GM06990 (cell line): ENCODE data around the gene DNMT3A.

Source experiments
- DNase-seq: peaks from one replicate; pipeline ENCODE4 v3.0.0-alpha.2; 2011; ENCODE audit not compliant: insufficient read length; ENCODE audit errors: extremely low read depth
- H3K27me3 ChIP-seq: replicated peaks from 2 replicates; pipeline ENCODE4 v1.6.0; 2011; ENCODE audit warnings: low read length; ENCODE audit not compliant: control insufficient read depth, insufficient read depth
- H3K36me3 ChIP-seq: 2 replicates; pipeline ENCODE4 v1.5.1; 2011; ENCODE audit warnings: low read length; ENCODE audit not compliant: control insufficient read depth, insufficient read depth
- H3K4me3 ChIP-seq: replicated peaks from 2 replicates; pipeline ENCODE4 v1.5.1; 2011; ENCODE audit warnings: low read depth, mild to moderate bottlenecking, control low read depth, low read length
- TF ChIP-seq, protein P1 (sequence below): IDR thresholded peaks from 2 replicates; pipeline ENCODE4 v1.5.1; 2011; ENCODE audit warnings: low read length, control low read depth, mild to moderate bottlenecking, inconsistent platforms; ENCODE audit not compliant: insufficient read depth, poor library complexity, severe bottlenecking

DNMT3A gene

DNA sequence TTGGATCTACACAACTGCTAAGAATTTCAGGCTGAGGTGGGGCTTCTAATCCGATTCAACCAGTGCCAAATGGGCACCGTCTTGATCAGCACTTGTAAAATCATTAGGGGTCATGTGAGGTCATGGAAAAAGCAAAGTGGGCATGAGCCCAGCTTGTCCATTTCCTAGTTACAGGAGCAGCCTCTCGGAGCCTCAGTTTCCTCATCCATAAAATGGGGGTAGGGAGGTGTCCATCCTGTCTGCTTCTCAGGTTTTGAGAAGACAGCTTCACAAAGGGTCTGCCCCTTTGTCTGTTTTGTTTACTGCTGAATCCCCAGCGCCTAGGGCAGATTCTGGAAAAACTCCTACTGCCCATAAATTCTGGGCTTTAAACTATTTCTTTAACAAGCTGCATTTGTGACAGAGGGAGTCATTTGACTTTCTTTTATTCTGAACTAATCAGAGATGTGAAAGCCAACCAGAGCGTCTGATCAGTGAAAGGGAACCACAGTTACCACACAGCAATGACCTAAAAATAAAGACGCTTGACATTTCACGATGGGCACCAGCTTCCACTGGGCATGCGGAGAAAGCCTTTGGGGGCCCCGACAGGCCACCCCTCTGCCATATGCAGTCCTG lies 38.9 kb downstream of the DNMT3A start:
- DNase-seq = no peak
- no peaks in the 10 kb centered on the region for H3K27me3 ChIP-seq
- TF ChIP-seq, protein P1, sequence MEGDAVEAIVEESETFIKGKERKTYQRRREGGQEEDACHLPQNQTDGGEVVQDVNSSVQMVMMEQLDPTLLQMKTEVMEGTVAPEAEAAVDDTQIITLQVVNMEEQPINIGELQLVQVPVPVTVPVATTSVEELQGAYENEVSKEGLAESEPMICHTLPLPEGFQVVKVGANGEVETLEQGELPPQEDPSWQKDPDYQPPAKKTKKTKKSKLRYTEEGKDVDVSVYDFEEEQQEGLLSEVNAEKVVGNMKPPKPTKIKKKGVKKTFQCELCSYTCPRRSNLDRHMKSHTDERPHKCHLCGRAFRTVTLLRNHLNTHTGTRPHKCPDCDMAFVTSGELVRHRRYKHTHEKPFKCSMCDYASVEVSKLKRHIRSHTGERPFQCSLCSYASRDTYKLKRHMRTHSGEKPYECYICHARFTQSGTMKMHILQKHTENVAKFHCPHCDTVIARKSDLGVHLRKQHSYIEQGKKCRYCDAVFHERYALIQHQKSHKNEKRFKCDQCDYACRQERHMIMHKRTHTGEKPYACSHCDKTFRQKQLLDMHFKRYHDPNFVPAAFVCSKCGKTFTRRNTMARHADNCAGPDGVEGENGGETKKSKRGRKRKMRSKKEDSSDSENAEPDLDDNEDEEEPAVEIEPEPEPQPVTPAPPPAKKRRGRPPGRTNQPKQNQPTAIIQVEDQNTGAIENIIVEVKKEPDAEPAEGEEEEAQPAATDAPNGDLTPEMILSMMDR = no peak
- H3K36me3 ChIP-seq = peaks cover 13% of the 10 kb centered on the region
- H3K4me3 ChIP-seq = no peak overlapping the region

DNA sequence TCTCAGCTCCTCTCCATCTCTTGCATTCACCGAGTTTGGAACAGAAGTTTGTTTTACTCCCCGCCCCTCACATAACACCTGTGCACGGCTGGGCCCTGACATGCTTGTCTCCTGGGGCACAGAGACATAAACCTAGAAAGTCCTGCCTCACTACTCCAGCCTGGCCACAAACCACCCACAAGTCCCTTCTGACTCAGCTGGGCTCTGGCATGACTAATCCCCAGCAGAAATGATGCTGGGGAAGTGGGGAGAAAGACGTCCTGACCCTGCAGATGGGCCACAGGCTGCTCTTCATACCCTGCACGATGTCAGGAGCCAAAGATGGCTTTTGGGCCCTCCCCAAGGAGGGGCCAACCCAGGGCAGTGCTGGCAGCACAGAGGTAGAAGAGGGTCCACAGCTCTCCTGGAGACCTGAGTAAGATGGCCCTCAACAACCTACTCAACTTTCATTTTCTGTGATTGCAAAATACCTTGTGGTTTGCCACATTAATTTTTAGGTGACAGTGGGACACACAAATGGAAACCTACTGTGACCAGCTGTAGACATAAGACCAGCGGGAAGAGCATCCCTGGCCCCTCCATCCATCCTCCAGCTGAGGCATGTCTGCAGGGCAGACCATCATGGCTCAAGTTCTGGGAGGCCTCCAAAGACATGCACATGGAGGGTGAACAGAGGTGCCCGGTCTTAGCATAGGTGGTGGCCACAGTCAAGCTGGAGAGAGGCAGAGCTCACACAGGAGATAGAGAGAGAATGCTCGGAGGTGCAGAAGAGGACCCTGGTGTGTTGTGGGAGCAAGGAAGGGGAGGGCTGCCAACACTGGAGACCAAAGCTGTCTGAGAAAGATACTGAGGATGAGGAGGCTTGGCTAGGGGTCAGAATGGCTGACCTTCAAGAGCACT lies 40.0 kb downstream of the DNMT3A start:
- peak; percentile 85 for DNase-seq
- H3K36me3 ChIP-seq = peaks cover 15% of the 10 kb centered on the region
- H3K27me3 ChIP-seq = no peaks in the 10 kb centered on the region
- H3K4me3 ChIP-seq = no peak overlapping the region
- TF ChIP-seq, protein P1 = no peak

GRCh38 chr2:25300001-25300400 lies 41.7 kb downstream of the DNMT3A start:
- Histone ChIP-seq H3K4me3 (no peak overlapping the region), H3K36me3 (peaks cover 14% of the 10 kb centered on the region), H3K27me3 (no peaks in the 10 kb centered on the region)
- DNase-seq = no peak
- TF ChIP-seq, protein P1 = no peak

DNA sequence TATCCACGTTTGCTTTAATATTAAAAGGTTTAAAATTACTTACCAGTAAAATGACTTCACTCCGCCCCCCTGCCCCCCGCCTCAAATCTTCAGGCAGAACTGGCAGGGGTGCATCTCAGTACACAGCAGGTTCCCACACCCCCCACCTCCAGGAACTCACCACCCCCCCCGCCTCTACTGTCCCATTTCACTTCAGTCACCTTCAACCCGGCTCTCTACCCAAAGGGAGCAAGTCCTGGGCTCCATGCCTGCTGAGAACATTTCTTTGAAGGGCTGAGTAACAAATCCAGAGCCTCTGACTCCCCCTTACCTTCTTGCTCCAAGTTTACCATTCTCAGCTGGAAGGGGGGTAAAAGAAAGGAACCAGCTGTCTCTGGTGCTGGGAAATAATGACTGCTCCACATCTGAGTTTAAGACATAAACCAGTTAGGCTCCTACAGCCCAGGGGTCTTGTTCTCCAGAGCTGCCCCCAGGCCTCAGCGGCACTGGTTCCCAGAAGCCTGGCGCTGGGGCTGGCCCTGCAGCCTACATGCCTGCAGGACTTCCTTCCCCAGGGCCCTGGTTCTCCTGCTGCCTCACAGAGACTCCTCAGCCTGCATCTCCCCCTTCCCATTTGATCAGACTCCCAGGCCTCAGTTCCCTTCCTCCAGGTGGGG lies 42.8 kb downstream of the DNMT3A start:
- Histone ChIP-seq H3K4me3 (no peak overlapping the region), H3K36me3 (peaks cover 14% of the 10 kb centered on the region), H3K27me3 (no peaks in the 10 kb centered on the region)
- TF ChIP-seq, protein P1 = no peak
- DNase-seq = no peak

DNA sequence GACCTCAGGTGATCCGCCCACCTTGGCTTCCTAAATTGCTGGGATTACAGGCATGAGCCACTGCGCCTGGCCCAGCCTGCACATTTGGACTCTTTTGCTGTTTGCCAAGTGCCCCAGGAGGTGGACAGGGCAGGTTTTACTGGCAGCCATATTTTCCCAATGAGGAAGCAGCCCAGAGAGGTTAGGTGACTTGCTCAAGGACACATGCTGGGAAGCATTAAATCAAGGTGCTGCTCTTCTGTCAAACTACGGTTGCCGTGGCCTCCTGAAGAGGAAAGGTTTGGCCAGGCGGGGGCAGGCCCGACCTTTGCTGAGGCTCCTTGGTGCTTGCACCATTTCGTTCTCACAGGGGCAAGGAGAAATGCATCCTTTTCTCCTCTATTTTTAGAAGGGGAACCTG lies 44.0 kb downstream of the DNMT3A start:
- no peak for DNase-seq
- TF ChIP-seq, protein P1 = peak; percentile 8
- H3K27me3 ChIP-seq = no peaks in the 10 kb centered on the region
- no peak overlapping the region for H3K4me3 ChIP-seq
- H3K36me3 ChIP-seq = peaks cover 14% of the 10 kb centered on the region
